D721Med (cell line): ENCODE data around the gene TRIM9.

Experiments used
- DNase-seq: peaks from one replicate; pipeline ENCODE4 v3.0.0; 2011; ENCODE audit warnings: low spot score; ENCODE audit not compliant: insufficient read length
- FAIRE-seq: peaks from 2 replicates; lab custom pipeline; 2011; peaks lifted over from hg19 to GRCh38; lab: Jason Lieb, UNC
- CTCF ChIP-seq: IDR thresholded peaks from 2 replicates; pipeline ENCODE4 v1.5.1; 2012; ENCODE audit warnings: mild to moderate bottlenecking, control low read depth; ENCODE audit not compliant: insufficient read depth; ENCODE audit errors: missing control alignments

TRIM9 gene

GRCh38 chr14:51129130-51129529 is 34.2 kb upstream of the TRIM9 start:
- FAIRE-seq (no peak), DNase-seq (no peak)
- TF ChIP-seq CTCF: no peak

- DNase-seq: no peak
- TF ChIP-seq CTCF: no peak
- no peak for FAIRE-seq
Observed at GRCh38 chr14:51124029-51124428, 29.1 kb upstream of the TRIM9 start.

DNA sequence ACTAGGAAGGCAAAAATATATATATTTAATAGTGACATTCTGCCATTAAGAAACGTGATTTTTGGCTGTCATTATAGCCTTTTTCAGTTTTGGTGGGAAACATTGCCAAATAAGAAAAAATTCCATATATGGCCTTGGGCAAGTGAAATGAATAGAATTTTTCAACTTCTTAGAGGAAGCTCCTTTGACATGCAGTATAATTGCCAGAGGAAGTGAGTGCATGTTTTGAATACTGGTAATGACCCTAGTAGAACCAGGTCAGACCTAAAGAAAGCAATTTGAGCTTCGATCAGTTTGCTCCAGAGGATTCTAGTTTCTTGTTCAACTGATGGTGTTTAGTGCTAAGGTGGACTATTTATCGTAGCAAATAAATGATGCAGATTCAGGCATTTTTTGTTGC is 26.2 kb upstream of the TRIM9 start:
- no peak for FAIRE-seq
- TF ChIP-seq CTCF: no peak

DNA sequence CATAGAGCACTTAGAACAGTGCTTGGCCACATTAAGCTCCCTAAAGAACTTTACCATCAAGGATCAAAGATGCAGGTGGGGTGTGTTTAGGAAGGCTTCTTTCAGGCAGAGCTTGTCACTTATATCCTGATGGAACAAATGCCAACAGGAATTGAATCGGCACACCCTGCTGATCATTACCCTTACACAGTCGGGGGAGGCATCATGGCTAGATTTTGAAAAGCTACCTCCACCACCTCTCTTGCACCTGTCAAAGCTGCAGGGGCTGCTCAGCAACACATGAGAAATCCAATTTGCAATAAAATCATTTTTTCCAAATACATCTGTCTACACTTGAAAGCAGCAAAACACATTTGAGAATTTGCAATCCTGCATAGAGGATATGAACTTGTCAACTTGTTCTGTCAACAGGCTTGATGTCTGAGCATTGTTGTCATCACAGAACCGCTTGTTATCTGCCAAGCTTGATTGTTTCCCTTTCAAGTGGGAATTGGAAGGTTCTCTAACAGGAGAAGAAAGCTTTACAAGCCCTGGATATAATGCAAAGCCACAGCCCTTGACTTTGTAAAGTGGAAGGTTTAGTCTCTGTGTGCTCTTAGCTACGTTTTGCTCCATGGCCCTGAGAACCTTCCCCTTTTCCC is 24.6 kb upstream of the TRIM9 start:
- DNase-seq (no peak), FAIRE-seq (no peak)
- TF ChIP-seq CTCF: no peak

More for the DNA sequence above, 26.2 kb upstream of the TRIM9 start:
- no peak for DNase-seq

- FAIRE-seq (no peak), DNase-seq (no peak)
- no peak for TF ChIP-seq CTCF
Observed at GRCh38 chr14:51118993-51119392, 24.1 kb upstream of the TRIM9 start.

GRCh38 chr14:51117593-51117992 is 22.7 kb upstream of the TRIM9 start:
- no peak for FAIRE-seq
- DNase-seq: no peak
- no peak for TF ChIP-seq CTCF

DNA sequence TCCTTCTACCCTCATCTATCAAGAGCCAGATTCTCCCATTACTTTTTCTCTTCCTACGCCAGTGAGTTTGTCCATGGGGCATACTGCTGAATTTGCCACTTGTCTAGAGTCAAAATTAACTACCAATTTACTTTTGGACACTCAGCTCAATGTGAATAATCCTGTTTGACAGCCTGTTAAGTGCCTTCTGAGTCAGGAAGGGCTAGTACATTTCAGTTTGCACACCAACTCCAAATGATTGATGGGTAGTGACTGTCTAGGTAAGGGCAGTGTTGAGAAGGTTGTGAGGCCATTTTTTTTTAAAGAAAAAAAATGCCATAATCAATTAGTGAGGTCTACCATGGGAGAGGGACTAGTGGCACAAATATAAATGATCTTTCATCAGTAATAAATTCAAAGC is 21.8 kb upstream of the TRIM9 start:
- no peak for TF ChIP-seq CTCF
- FAIRE-seq (no peak), DNase-seq (no peak)
